ENCODE measurements around the gene LCE5A.

- TF ChIP-seq EZH2 (IDR thresholded peaks at IDR 0.05; ENCODE audit: insufficient read depth, poor library complexity, severe bottlenecking) (no peak), EZH2phosphoT487 (IDR thresholded peaks at IDR 0.05; ENCODE audit: insufficient read depth, low read depth) (no peak)
Measured at GRCh38 chr1:152505083-152505482, 5.5 kb upstream of the LCE5A start.
